ENCODE measurements around the gene POLN.

POLN gene

DNA sequence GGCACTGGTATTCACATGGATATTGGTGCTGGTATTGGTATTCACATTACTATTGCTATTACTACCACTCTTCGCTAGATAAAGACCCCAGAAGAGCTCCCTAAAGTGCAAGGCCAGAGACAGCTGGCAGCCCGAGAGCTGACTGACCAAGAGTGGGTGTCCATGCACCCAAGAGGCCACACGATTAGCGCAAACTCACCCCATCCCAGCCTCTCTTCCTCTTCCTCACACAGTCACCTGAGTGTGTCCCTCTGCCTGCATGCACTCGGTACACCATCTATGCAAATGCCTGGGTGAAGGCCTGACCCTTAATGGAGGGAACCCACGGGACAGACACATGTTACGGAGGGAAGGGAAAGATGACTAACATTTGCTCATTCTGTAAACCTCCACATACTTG, 86.7 kb downstream of the POLN start:
- no peak for DNase-seq

- no peak for DNase-seq
These were observed 87.6 kb downstream of the POLN start for GRCh38 chr4:2154215-2154740.

DNA sequence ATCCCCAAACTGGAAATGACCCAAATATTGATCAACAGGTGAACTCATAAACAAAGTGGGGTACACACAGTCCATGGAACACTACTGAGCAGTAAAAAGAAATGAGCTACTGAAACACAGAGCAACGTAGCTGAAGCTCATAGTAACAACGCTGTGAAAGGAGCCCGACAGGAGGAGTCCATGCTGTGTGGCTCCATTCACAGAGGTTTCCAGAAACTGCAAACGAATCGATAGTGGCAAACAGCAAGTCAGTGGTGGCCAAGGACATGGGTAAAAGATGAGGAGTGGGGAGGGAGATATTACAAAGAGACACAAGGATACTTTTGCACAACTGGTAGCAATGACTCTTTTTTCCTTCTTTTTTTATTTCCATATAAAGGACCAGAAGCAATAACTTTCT, 90.4 kb downstream of the POLN start:
- DNase-seq: no peak

DNA sequence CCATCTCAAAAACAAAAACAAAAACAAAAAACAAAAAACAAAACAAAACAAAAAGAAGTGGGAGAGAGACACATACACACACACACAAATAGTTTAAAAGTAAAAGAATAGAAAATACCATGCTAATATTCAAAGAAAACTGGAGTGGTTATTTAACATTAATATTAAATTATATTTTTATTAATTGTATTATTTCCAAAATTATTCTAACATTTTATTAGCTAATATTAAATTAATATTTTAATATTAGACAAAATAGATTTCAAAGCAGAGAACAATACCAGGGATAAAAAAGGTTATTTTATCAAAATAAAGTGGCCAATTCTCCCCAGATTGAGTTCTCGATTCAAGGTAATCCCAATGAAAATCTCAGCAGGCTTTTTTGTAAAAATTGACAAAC, 91.8 kb downstream of the POLN start:
- DNase-seq: no peak

- no peak for DNase-seq
These were observed 99.1 kb downstream of the POLN start for GRCh38 chr4:2142630-2143427.

GRCh38 chr4:2141762-2142451, 100.0 kb downstream of the POLN start:
- DNase-seq: no peak

DNA sequence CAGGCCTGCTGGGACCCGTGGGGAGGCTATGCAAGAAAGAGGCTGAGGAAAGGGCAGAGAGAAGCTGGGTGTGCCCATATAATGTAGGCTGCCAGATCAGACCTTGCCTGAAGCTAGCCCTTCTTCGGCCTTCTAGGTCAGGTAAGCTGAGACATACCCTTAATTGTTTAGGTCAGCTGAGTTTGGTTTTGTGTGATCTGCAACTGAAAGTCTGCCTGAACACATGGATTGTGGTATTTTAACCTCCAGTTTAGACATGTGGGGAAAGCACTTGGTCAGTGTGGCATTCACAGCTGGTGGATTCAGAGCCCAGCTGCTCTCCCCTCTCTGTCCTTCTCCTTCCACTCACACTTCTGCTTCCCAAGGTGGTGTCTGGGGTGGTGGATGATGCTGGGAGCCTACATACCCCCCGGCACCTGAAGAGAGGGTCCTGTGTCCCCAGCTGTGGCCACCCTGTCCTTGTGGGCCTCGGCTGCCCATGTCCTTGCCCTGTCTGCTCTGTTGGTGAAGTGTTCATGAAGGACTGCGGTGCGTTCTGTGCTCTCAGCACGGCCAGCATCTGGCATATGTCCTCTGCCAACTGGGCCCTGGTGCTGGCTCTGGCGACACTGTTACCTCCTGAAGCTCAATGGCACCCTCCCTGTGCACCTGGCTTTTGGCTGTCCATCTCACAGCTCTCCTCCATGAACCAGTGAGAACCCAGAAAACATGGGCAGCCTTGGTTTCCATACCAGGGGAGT, 100.7 kb downstream of the POLN start:
- no peak for DNase-seq

- DNase-seq: no peak
These were observed 102.9 kb downstream of the POLN start for GRCh38 chr4:2138846-2139500.

DNA sequence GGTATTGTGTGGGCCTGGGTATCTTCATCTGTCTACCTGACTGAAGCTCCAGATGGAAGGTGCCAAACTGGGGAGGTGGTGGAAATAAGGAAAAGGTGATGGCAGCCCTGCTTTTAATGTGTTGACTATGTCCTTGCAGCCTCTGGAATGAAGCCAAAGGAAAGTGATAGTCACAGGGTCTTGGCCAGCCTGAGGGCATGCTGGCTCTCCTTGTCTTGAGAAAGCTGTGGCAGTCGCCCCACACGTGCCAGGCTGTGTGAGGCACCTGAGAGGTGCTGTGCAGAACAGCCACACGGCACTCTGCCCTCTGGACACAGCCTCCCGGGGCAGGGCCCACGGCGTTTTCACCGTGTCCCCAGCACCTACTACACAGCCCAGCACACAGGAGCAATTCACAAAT, 105.2 kb downstream of the POLN start:
- no peak for DNase-seq

- DNase-seq: no peak
These were observed 106.8 kb downstream of the POLN start for GRCh38 chr4:2135083-2135482.

DNA sequence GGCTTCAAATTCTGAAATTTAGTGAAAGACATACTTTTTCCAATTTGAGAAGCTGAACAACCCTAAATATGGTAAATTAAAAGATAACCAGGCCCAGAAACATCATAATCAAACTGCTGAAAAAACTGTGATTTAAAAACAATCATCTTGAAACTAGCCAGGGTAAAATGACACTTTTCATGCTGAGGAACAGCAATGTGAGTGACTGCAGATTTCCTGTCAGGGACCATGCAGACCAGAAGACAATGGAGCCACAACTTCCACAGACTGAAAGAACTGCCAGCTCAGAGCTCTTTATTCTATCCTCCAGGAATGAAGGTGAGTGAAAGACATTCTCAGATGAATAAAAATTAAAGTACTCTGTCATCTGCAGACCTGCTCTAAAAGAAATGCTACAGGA, 109.5 kb downstream of the POLN start:
- DNase-seq: no peak

DNA sequence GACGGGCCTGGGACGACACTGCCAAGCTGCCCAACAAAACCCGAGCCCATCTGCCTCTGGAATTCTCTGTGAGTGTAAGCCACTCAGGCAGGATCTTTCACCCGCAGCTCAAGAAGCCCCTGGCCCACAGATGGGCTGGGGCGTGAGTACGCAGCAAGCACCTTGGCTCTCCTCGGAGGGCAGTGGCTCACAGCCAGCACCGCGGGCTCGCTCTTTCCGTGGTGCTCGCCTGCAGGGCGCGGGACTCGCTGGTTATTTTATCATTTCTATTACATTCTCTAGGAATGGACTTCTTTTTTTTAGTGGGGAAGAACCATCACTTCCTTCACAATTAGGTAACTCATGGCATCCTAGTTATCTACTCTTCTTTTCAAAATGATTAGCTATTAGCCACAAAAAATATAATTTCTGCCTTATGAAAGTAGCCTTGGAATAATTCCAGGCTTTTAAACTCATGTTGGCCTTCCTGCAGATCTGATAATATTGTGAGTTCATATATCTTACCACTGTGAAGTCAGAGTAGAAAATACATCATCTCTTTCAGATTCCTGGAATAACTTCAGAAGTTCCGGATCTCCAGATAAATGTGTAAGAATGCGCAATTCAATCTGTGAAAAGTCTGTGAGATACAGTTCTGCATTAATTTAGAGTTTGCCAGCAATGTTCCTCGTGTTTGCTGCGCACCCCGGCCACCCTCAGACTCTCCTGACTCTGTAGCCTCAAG, 114.2 kb downstream of the POLN start:
- DNase-seq: no peak

DNA sequence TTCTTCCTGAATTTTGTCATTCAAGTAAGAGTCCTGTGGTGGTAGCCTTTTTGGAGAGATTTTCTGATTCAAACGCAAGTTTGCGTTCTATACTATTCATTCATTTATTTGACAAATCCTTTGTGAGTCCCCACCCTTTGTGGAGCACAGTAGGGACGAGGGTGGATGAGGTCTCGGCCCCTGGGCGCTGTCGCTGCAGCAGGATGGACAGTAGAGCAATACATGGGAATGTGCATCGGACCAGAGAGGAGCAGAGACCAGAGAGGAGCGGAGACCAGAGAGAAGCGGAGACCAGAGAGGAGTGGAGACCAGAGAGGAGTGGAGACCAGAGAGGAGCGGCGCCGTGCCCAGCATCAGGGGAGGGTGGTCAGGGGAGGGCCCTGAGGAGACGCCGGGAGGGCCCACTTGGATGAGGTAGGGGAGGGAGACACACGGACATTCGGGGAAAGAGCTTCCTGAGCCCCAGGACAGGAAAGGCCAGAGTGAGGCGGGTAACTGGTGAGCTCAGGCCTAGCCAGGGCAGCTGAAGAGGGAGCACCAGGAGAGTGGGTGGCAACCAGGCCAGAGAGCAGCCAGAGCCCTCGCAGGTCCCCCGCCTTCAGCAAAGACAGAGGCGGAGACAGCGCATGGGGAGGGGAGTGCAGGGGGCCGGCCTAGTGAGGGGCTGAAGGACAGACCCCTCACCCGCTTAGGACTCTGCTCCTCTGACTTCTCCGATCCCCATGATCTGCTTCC, 115.4 kb downstream of the POLN start:
- DNase-seq: no peak

DNA sequence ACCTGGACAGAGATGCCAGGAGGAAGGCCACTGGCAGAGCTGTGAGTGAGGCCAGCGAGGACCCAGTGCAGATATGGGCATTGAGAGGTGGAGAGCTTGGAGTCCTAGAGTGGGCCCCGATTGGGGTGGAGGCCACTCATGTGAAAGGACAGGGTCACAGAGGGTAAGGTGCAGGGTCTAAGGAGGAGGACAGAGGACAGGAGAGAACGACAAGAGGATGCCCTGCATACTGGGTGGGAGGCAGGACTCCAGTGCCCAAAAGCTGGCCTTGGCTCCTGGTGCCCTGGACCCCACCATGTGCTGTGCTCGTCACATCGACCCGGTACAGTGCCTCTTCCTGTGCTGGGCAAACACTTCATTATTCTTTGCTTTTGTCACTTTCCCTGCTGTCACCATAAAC, 116.1 kb downstream of the POLN start:
- DNase-seq: no peak

GRCh38 chr4:2125023-2125422, 116.9 kb downstream of the POLN start:
- DNase-seq: no peak

GRCh38 chr4:2116687-2117400, 125.1 kb downstream of the POLN start:
- DNase-seq: no peak

DNA sequence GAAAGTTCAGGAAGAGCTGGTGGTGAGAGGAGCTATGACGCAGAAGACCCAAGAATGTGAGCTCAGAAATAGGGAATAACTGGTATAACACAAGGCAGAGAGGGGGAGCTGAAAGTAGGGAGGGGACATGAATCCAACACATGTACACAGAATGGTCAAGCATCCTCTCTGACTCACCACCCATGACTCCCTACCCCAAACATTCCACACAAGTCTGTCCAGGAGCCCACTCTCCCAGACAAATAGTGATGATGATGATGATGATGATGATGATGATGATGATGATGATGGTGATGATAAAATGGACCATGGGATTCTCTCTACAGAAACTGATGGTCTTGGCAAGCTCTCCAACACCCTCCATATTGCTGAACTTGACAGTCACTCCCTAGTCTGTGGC, 136.4 kb downstream of the POLN start:
- DNase-seq: no peak

DNA sequence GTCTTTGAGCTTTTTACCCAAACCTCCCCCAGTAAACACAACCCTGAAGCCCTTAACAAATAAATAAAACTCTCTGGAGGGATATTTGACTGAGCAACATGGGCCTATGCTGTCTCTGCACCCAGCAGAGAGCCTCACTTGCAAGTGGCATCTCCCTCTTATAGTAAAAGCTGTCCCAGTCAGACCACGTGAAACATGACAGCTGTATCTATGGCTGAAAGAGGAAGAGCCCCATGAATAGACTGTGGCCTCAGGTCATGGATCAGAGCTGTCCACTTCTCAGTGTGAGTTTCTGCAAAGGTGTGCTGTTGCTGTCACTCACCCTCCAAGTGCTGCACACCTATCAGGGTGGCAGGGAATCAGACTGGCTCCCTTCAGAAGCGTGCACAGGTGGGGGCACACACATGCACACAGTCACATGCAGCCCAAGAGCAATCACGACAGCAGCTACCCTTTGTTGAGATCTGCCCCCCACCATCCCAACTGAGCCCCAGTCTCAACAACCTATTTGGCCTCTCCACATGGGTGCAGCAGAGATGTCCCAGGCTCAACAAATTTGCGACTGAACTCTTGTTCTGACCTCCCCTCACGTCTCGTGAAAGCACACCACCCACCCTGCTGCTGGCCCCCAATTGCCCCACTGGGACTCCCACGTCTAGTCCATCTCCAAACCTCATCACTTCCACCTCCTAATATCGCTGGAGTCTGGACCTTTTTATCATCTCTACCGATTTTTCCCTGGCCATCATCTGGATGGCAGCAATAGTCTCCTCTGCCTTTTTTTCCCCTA, 137.2 kb downstream of the POLN start:
- DNase-seq: no peak

DNA sequence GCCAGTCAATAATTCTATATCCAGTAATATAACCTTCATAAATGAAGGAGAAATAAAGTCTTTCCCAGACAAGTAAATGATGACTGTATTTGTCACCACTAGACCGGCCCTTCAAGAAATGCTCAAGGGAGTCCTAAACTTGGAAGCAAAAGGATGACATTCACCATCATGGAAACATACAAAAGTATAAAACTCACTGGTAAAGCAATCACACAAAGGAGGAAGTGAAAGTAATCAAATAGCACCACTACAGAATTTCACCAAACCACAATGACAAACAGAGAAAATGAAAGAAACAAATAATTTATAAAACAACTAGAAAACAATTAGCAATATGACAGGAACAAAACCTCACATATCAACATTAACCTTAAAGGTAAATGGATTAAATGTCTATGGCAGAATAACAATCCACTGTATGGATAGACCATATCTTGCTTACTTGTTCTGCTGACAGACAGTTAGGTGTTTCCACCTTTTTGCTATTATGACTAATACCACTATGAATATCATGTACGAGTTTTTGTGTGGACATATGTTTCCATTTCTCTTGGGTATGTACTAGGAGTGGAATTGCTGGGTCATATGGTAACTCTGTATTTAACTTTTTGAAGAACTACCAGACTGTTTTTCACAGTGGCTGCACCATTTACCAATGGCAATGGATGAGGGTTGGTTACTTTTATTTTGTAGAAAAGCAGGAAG, 137.9 kb downstream of the POLN start:
- no peak for DNase-seq

All from effector CD8-positive, alpha-beta T cell (primary cell).